ENCODE data around the gene HP. TPM values are rescaled to one million over a fixed set of nuclear protein-coding genes. Genes with fewer than 3 reads are reported as not detected.
"Not testable (repeated sequence)": the region's sequence is repeated elsewhere in the genome, so short reads cannot be mapped to it uniquely, and the experiment has no call there.

HP gene
- under 1 TPM in 1 of 2 donors, not detected in 1; 0.25 TPM for total RNA-seq
- polyA plus RNA-seq (ENCODE audit: insufficient read depth, low read depth, low replicate concordance) = 35.1 TPM
- long read RNA-seq, donor 1 = 0 reads
- long read RNA-seq, donor 2, partial matches to known transcripts = 0 of 1 reads
- long read RNA-seq, donor 2, other reads (novel, unspliced or antisense) = 0 of 1 reads

- H3K4me1 ChIP-seq; H3K9me3 ChIP-seq; H3K36me3 ChIP-seq (ENCODE audit: low read depth, missing control alignments); DNase-seq; H3K4me3 ChIP-seq; intact Hi-C loops (cut with DNase I; ENCODE audit: low total_unique reads); H3K27me3 ChIP-seq; H3K27ac ChIP-seq: not testable (repeated sequence)
- 80 to 83% methylated on average over 5 of the region's 5 CpGs for WGBS, 2 donors
These were observed at the start of gene HP for GRCh38 chr16:72054254-72054847. Gene HP (plus strand): TSS chr16:72054505. CDS start chr16:72054653, 148 bp downstream.

- H3K36me3 ChIP-seq (ENCODE audit: low read depth, missing control alignments); DNase-seq; H3K27me3 ChIP-seq; intact Hi-C loops (cut with DNase I; ENCODE audit: low total_unique reads); H3K4me1 ChIP-seq; H3K9me3 ChIP-seq: not testable (repeated sequence)
- 56% methylated on average over 9 of the region's 9 CpGs for WGBS, 2 donors
- Histone ChIP-seq H3K27ac (peak overlapping the region in 1 of 2 donors; percentile 66), H3K4me3 (peak overlapping the region in 1 of 2 donors; percentile 36)
These were observed 46.3 kb upstream of the HP start for GRCh38 chr16:72008065-72008423.

- peak within 1 kb of the TSS in 1 of 2 donors; percentile 66 for H3K27ac ChIP-seq
- H3K27me3 ChIP-seq = no peaks in the 10 kb centered on the region
- TF ChIP-seq CTCF (IDR thresholded peaks at IDR 0.05) (no peak), POLR2A (IDR thresholded peaks at IDR 0.05) (no peak)
- peak; percentile 98 for DNase-seq
- H3K4me3 ChIP-seq = peak within 1 kb of the TSS; percentile 83 to 86
- no peaks in the 10 kb centered on the region for H3K9me3 ChIP-seq
- intact Hi-C loops (cut with DNase I; ENCODE audit: low total_unique reads) = no loop called here
- H3K4me1 ChIP-seq = peaks cover 6% of the 10 kb centered on the region
- no peaks in the 10 kb centered on the region for H3K36me3 ChIP-seq (ENCODE audit: low read depth, missing control alignments)
- 0 to 1% methylated on average over 16 to 56 of the region's 57 CpGs for WGBS, 2 donors
These were observed 45.7 kb upstream of the HP start, which contains the start of gene DHODH for GRCh38 chr16:72008424-72009216. Gene DHODH (plus strand): TSS chr16:72008744. CDS start chr16:72008765, 21 bp downstream.

- 52 to 64% methylated on average over 10 of the region's 10 CpGs for WGBS, 2 donors
- H3K27me3 ChIP-seq = no peaks in the 10 kb centered on the region
- TF ChIP-seq CTCF (IDR thresholded peaks at IDR 0.05) = no peak
- TF ChIP-seq POLR2A (IDR thresholded peaks at IDR 0.05) = no peak
- no peak overlapping the region for H3K4me3 ChIP-seq
- no peaks in the 10 kb centered on the region for H3K9me3 ChIP-seq
- H3K36me3 ChIP-seq (ENCODE audit: low read depth, missing control alignments) = no peaks in the 10 kb centered on the region
- intact Hi-C loops (cut with DNase I; ENCODE audit: low total_unique reads) = no loop called here
- no peak overlapping the region for H3K27ac ChIP-seq
- peaks cover 13% of the 10 kb centered on the region for H3K4me1 ChIP-seq
- DNase-seq = no peak
These were observed 44.5 kb upstream of the HP start for GRCh38 chr16:72009779-72010178.

- no peak for DNase-seq
- no peak overlapping the region for H3K4me3 ChIP-seq
- H3K9me3 ChIP-seq = no peaks in the 10 kb centered on the region
- H3K27me3 ChIP-seq = no peaks in the 10 kb centered on the region
- whole genome bisulfite sequencing, 2 donors = 64 to 77% methylated on average over 7 to 9 of the region's 9 CpGs
- TF ChIP-seq POLR2A (IDR thresholded peaks at IDR 0.05) (no peak), CTCF (IDR thresholded peaks at IDR 0.05) (no peak)
- no peaks in the 10 kb centered on the region for H3K36me3 ChIP-seq (ENCODE audit: low read depth, missing control alignments)
- H3K4me1 ChIP-seq = peaks cover 13% of the 10 kb centered on the region
- H3K27ac ChIP-seq = no peak overlapping the region
- intact Hi-C loops (cut with DNase I; ENCODE audit: low total_unique reads) = no loop called here
These were observed 41.7 kb upstream of the HP start for GRCh38 chr16:72012607-72013006.
